ENCODE measurements around the gene PHACTR2. TPM values are rescaled to one million over a fixed set of nuclear protein-coding genes. Genes with fewer than 3 reads are reported as not detected.
"Not testable (repeated sequence)": the region's sequence is repeated elsewhere in the genome, so short reads cannot be mapped to it uniquely, and the experiment has no call there.

Gene PHACTR2
- total RNA-seq, 1 experiment from 2014 or later = 9.9 TPM

DNA sequence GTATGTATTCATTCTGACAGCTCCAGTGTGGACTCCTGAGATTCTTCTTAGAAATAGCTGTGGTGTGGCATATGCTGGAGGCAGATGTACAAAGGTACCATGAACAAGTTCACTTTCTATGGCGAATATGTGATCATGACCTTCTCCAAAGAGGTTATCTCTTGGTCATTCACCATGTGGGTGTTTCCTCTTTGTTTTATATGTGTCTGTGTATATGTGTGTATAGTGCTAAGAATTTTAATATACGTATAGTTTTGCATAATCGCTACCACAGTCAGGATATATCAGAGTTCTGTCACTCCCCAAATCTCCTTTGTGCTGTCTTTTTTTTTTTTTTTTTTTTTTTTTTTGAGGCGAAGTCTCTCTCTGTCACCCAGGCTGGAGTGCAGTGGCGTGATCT is 47.1 kb downstream of the PHACTR2 start:
- in situ Hi-C loops (cut with HindIII; ENCODE audit: low pct_unique_long_range_greater_than_20kb, low sequenced_read_pairs) = no loop called here
- DNase-seq (ENCODE audit: low read depth, low spot score) = no peak

GRCh38 chr6:143726015-143726647 is 48.4 kb downstream of the PHACTR2 start:
- in situ Hi-C loops (cut with HindIII; ENCODE audit: low pct_unique_long_range_greater_than_20kb, low sequenced_read_pairs) = no loop called here

GRCh38 chr6:143727035-143727434 is 49.3 kb downstream of the PHACTR2 start:
- in situ Hi-C loops (cut with HindIII; ENCODE audit: low pct_unique_long_range_greater_than_20kb, low sequenced_read_pairs) = no loop called here
- DNase-seq (ENCODE audit: low read depth, low spot score) = no peak

More at GRCh38 chr6:143726015-143726647, 48.4 kb downstream of the PHACTR2 start:
- no peak for DNase-seq (ENCODE audit: low read depth, low spot score)

GRCh38 chr6:143731789-143732188 is 54.0 kb downstream of the PHACTR2 start:
- in situ Hi-C loops (cut with HindIII; ENCODE audit: low pct_unique_long_range_greater_than_20kb, low sequenced_read_pairs) = no loop called here
- no peak for DNase-seq (ENCODE audit: low read depth, low spot score)

GRCh38 chr6:143732536-143732935 is 54.8 kb downstream of the PHACTR2 start:
- in situ Hi-C loops (cut with HindIII; ENCODE audit: low pct_unique_long_range_greater_than_20kb, low sequenced_read_pairs) = no loop called here
- DNase-seq (ENCODE audit: low read depth, low spot score) = no peak

GRCh38 chr6:143733510-143733909 is 55.7 kb downstream of the PHACTR2 start:
- in situ Hi-C loops (cut with HindIII; ENCODE audit: low pct_unique_long_range_greater_than_20kb, low sequenced_read_pairs) = no loop called here

GRCh38 chr6:143734641-143735063 is 56.9 kb downstream of the PHACTR2 start:
- DNase-seq (ENCODE audit: low read depth, low spot score) = peak; percentile 63

More at GRCh38 chr6:143733510-143733909, 55.7 kb downstream of the PHACTR2 start:
- DNase-seq (ENCODE audit: low read depth, low spot score) = peak; percentile 15

DNA sequence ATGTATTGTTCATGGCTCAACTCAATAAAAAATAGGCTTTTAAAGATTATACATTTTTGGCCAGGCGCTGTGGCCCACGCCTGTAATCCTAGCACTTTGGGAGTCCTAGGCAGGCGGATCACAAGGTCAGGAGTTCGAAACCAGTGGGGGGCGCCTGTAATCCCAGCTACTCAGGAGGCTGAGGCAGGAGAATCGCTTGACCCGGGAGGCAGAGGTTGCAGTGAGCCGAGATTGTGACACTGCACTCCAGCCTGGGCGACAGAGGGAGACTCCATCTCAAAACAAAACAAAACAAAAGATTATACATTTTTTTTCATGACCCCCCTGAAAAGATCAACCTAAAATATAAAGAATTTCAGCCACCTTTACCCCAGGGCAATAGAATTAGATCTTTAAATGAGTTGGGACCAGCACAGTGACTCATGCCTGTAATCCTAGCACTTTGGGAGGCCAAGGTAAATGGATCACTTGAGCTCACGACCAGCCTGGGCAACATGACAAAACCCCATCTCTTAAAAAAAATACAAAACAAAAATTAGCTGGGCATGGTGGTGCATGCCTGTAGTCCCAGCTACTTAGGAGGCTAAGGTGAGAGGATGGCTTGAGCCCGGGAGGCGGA is 60.4 kb downstream of the PHACTR2 start:
- DNase-seq (ENCODE audit: low read depth, low spot score); in situ Hi-C loops (cut with HindIII; ENCODE audit: low pct_unique_long_range_greater_than_20kb, low sequenced_read_pairs): not testable (repeated sequence)

More at GRCh38 chr6:143734641-143735063, 56.9 kb downstream of the PHACTR2 start:
- in situ Hi-C loops (cut with HindIII; ENCODE audit: low pct_unique_long_range_greater_than_20kb, low sequenced_read_pairs) = no loop called here

GRCh38 chr6:143739341-143739851 is 61.6 kb downstream of the PHACTR2 start:
- no peak for DNase-seq (ENCODE audit: low read depth, low spot score)
- in situ Hi-C loops (cut with HindIII; ENCODE audit: low pct_unique_long_range_greater_than_20kb, low sequenced_read_pairs) = no loop called here

GRCh38 chr6:143740213-143740612 is 62.4 kb downstream of the PHACTR2 start:
- in situ Hi-C loops (cut with HindIII; ENCODE audit: low pct_unique_long_range_greater_than_20kb, low sequenced_read_pairs) = no loop called here
- DNase-seq (ENCODE audit: low read depth, low spot score) = no peak

- no peak for DNase-seq (ENCODE audit: low read depth, low spot score)
- in situ Hi-C loops (cut with HindIII; ENCODE audit: low pct_unique_long_range_greater_than_20kb, low sequenced_read_pairs) = no loop called here
These were observed 63.7 kb downstream of the PHACTR2 start for GRCh38 chr6:143741480-143741879.

GRCh38 chr6:143742070-143742954 is 64.5 kb downstream of the PHACTR2 start:
- no peak for DNase-seq (ENCODE audit: low read depth, low spot score)

DNA sequence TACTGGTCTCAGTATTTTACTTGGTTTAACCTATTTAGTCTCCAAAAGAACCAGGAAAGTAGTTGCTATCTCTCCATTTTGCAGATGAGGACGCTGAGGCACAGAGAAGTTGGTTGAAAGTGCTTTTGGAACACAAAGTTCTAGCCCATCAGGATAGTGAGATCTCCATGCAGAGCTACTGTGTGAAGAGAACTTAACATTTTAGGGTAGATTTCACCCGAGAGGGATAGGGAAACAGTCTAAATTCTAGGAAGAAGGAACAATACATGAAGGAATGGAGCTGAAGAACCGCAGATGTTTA is 65.1 kb downstream of the PHACTR2 start:
- DNase-seq (ENCODE audit: low read depth, low spot score) = no peak
- in situ Hi-C loops (cut with HindIII; ENCODE audit: low pct_unique_long_range_greater_than_20kb, low sequenced_read_pairs) = no loop called here

More at GRCh38 chr6:143742070-143742954, 64.5 kb downstream of the PHACTR2 start:
- in situ Hi-C loops (cut with HindIII; ENCODE audit: low pct_unique_long_range_greater_than_20kb, low sequenced_read_pairs) = no loop called here

- in situ Hi-C loops (cut with HindIII; ENCODE audit: low pct_unique_long_range_greater_than_20kb, low sequenced_read_pairs) = no loop called here
- DNase-seq (ENCODE audit: low read depth, low spot score) = no peak
These were observed 65.8 kb downstream of the PHACTR2 start for GRCh38 chr6:143743301-143744166.

DNA sequence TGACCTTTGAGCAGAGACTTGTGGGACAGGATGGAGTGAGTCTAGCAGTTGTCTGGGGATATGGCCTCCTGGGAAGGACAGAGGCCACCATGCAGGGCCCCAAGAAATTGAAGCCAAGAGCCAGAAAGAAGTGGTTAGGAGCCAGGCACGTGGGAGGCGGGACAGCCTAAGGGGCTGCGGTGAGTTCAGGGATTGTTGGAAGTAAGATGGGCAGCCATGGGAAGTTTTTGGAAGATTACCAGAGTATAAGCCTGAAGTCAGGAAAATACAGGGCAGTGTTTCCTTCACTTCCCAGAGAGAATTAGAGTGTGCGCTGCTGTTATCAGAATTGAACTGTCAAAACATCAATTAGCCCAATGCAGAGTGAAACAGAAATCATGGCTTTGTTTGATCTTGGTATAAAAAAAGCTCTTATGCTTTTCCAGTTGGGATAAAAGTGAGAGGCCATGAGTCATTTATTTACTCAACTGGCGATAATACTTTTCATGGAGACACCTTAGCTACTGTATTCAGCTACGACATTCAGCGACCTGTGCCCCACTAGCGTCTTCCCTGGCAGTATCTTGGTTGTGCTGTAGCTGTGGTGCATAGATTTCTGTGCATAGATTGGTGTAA is 66.9 kb downstream of the PHACTR2 start:
- in situ Hi-C loops (cut with HindIII; ENCODE audit: low pct_unique_long_range_greater_than_20kb, low sequenced_read_pairs) = no loop called here
- no peak for DNase-seq (ENCODE audit: low read depth, low spot score)

GRCh38 chr6:143745166-143746133 is 67.7 kb downstream of the PHACTR2 start:
- in situ Hi-C loops (cut with HindIII; ENCODE audit: low pct_unique_long_range_greater_than_20kb, low sequenced_read_pairs) = no loop called here
- DNase-seq (ENCODE audit: low read depth, low spot score) = no peak

Data from SK-MEL-5 (cell line).